H1 (cell line): ENCODE measurements around the gene EDN1. TPM values are rescaled to one million over a fixed set of nuclear protein-coding genes. Genes with fewer than 3 reads are reported as not detected.

Experiments used
- CTCF ChIA-PET: fragments of 300-600 bp; sonication (Branson Sonifier 250); formaldehyde crosslinking; loops from one replicate; lab custom pipeline; 2021; ENCODE audit not compliant: partially characterized antibody; lab: Charles Lee
- POLR2A ChIA-PET: fragments of 300-600 bp; sonication (Branson Sonifier 250); formaldehyde crosslinking; loops from one replicate; lab custom pipeline; 2021; ENCODE audit warnings: inconsistent platforms; ENCODE audit not compliant: partially characterized antibody; lab: Charles Lee
- DNase-seq, 2 experiments: peaks; one replicate each; pipeline versions ENCODE4 v3.0.0 to v3.0.0-alpha.2; 2010 to 2022; ENCODE audit warnings: low spot score in 2 of 2, low read depth in 1 of 2, mixed read lengths in 1 of 2
- FAIRE-seq: peaks from 2 replicates; lab custom pipeline; 2011; peaks lifted over from hg19 to GRCh38; lab: Jason Lieb, UNC
- H2AFZ ChIP-seq: 2 replicates; pipeline ENCODE4 v1.8.1; 2012; ENCODE audit warnings: low read length, inconsistent platforms
- H2AK5ac ChIP-seq: 2 replicates; pipeline ENCODE4 v1.6.1; 2013; ENCODE audit warnings: low read depth, low read length
- H2BK120ac ChIP-seq: replicated peaks from 2 replicates; pipeline ENCODE3; 2013; ENCODE audit warnings: low read depth, low read length, inconsistent platforms
- H2BK12ac ChIP-seq: 2 replicates; pipeline ENCODE4 v1.6.1; 2013; ENCODE audit warnings: low read depth, low read length
- H2BK15ac ChIP-seq: 2 replicates; pipeline ENCODE4 v1.6.1; 2013; ENCODE audit warnings: low read length
- H2BK20ac ChIP-seq: 2 replicates; pipeline ENCODE4 v1.6.1; 2013; ENCODE audit warnings: low read length
- H2BK5ac ChIP-seq: 2 replicates; pipeline ENCODE4 v1.6.1; 2013; ENCODE audit warnings: low read depth, low read length
- H3K14ac ChIP-seq: 2 replicates; pipeline ENCODE4 v1.6.1; 2013; ENCODE audit warnings: inconsistent platforms; ENCODE audit not compliant: insufficient read length
- H3K18ac ChIP-seq: 2 replicates; pipeline ENCODE4 v1.6.1; 2013; ENCODE audit warnings: low read length; ENCODE audit errors: extremely low read depth
- H3K23ac ChIP-seq: 2 replicates; pipeline ENCODE4 v1.6.1; 2013; ENCODE audit warnings: inconsistent platforms; ENCODE audit not compliant: insufficient read length
- H3K23me2 ChIP-seq: 2 replicates; pipeline ENCODE4 v1.6.1; 2013; ENCODE audit warnings: low read depth, low read length
- H3K27ac ChIP-seq: 2 replicates; pipeline ENCODE4 v1.6.1; 2011; ENCODE audit warnings: low read depth, low read length, inconsistent platforms
- H3K27me3 ChIP-seq, 4 experiments: replicated peaks in 1 of 4; 1 replicate in 1 of 4; 2 replicates in 3 of 4; pipeline versions ENCODE4 v1.6.1 to v1.8.1; 2011 to 2013; ENCODE audit warnings: low read length in 3 of 4, mild to moderate bottlenecking in 3 of 4, inconsistent platforms in 2 of 4, mixed read lengths in 2 of 4, moderate library complexity in 1 of 4; ENCODE audit not compliant: control insufficient read depth in 3 of 4, insufficient read depth in 3 of 4; ENCODE audit errors: extremely low read depth in 1 of 4
- H3K36me3 ChIP-seq, 4 experiments: 2 replicates each; pipeline versions ENCODE4 v1.6.1 to v1.8.1; 2011 to 2013; ENCODE audit warnings: mild to moderate bottlenecking in 4 of 4, low read length in 3 of 4, moderate library complexity in 2 of 4, control low read depth in 1 of 4, inconsistent platforms in 1 of 4; ENCODE audit not compliant: insufficient read depth in 4 of 4, control insufficient read depth in 2 of 4
- H3K4ac ChIP-seq: replicated peaks from 2 replicates; pipeline ENCODE3; 2013; ENCODE audit warnings: low read length, low read depth, mixed read lengths, inconsistent platforms; ENCODE audit not compliant: insufficient read length
- H3K4me1 ChIP-seq, 4 experiments: replicated peaks in 1 of 4; 1 replicate in 1 of 4; 2 replicates in 3 of 4; pipeline versions ENCODE4 v1.6.1 to v1.8.1; 2011 to 2013; ENCODE audit warnings: low read length in 3 of 4, inconsistent platforms in 2 of 4, mixed read lengths in 1 of 4; ENCODE audit not compliant: insufficient read depth in 4 of 4, control insufficient read depth in 3 of 4
- H3K4me2 ChIP-seq, 2 experiments: 2 replicates each; pipeline versions ENCODE4 v1.6.1 to v1.8.1; 2011 to 2013; ENCODE audit warnings: low read depth in 2 of 2, low read length in 2 of 2, control low read depth in 1 of 2, inconsistent platforms in 1 of 2, mild to moderate bottlenecking in 1 of 2; ENCODE audit not compliant: insufficient read depth in 1 of 2
- H3K4me3 ChIP-seq, 4 experiments: fragments of 200-600, 300-600 bp in 1 of 4; sonication (generic), shearing (Covaris generic), sonication (Bioruptor Twin) in 1 of 4; 2 replicates each; pipeline versions ENCODE4 v1.5.1 to v1.8.1; 2011 to 2016; ENCODE audit warnings: low read length in 4 of 4, low read depth in 3 of 4, control low read depth in 2 of 4, inconsistent platforms in 2 of 4, mild to moderate bottlenecking in 2 of 4, mixed read lengths in 1 of 4, moderate library complexity in 1 of 4; ENCODE audit not compliant: insufficient read depth in 2 of 4; ENCODE audit errors: extremely low read depth in 1 of 4
- H3K56ac ChIP-seq: replicated peaks from 2 replicates; pipeline ENCODE3; 2013; ENCODE audit warnings: low read depth, mild to moderate bottlenecking, mixed read lengths, low read length, inconsistent platforms; ENCODE audit not compliant: insufficient read length
- H3K79me1 ChIP-seq: 2 replicates; pipeline ENCODE4 v1.6.1; 2013; ENCODE audit warnings: low read depth, low read length, control low read depth
- H3K79me2 ChIP-seq, 2 experiments: 2 replicates each; pipeline versions ENCODE4 v1.6.1 to v1.8.1; 2012 to 2013; ENCODE audit warnings: low read length in 2 of 2, mild to moderate bottlenecking in 2 of 2, inconsistent platforms in 1 of 2; ENCODE audit not compliant: insufficient read depth in 2 of 2, control insufficient read depth in 1 of 2
- H3K9ac ChIP-seq, 4 experiments: replicated peaks in 1 of 4; 1 replicate in 1 of 4; 2 replicates in 3 of 4; pipeline versions ENCODE4 v1.6.1 to v1.8.1; 2011 to 2013; ENCODE audit warnings: low read depth in 3 of 4, low read length in 3 of 4, control low read depth in 2 of 4, mild to moderate bottlenecking in 2 of 4, moderate library complexity in 2 of 4, inconsistent platforms in 1 of 4; ENCODE audit errors: extremely low read depth in 1 of 4
- H3K9me3 ChIP-seq, 2 experiments: 2 replicates each; pipeline versions ENCODE4 v1.6.1 to v1.8.1; 2012 to 2013; ENCODE audit warnings: mild to moderate bottlenecking in 2 of 2, moderate library complexity in 2 of 2, control low read depth in 1 of 2, inconsistent platforms in 1 of 2, low read depth in 1 of 2, low read length in 1 of 2, mixed read lengths in 1 of 2; ENCODE audit not compliant: insufficient read depth in 2 of 2
- H4K20me1 ChIP-seq, 2 experiments: replicated peaks in 1 of 2; 2 replicates each; pipeline versions ENCODE3 to v1.8.1; 2011 to 2013; ENCODE audit warnings: inconsistent platforms in 2 of 2, low read length in 2 of 2, mild to moderate bottlenecking in 1 of 2; ENCODE audit not compliant: insufficient read depth in 2 of 2, control insufficient read depth in 1 of 2
- H4K5ac ChIP-seq: 2 replicates; pipeline ENCODE4 v1.6.1; 2013; ENCODE audit warnings: low read length, low read depth, mixed read lengths, inconsistent platforms; ENCODE audit not compliant: insufficient read length
- H4K8ac ChIP-seq: 2 replicates; pipeline ENCODE4 v1.8.0; 2013; ENCODE audit warnings: mild to moderate bottlenecking, moderate library complexity, low read length, inconsistent platforms; ENCODE audit not compliant: insufficient read depth; ENCODE audit errors: extremely low read depth
- H4K91ac ChIP-seq: replicated peaks from 2 replicates; pipeline ENCODE3; 2013; ENCODE audit warnings: low read length, mixed read lengths, inconsistent platforms; ENCODE audit not compliant: insufficient read length
- CBX5 ChIP-seq: fragments of 300-800, 300-1000 bp; sonication (generic); IDR thresholded peaks from 2 replicates; pipeline ENCODE4 v1.7.1; 2016; ENCODE audit warnings: antibody characterized with exemption, low read length, low read depth
- CREB1 ChIP-seq: IDR thresholded peaks from 2 replicates; pipeline ENCODE4 v1.6.1; 2012; ENCODE audit warnings: inconsistent platforms
- EP300 ChIP-seq, 2 experiments: IDR thresholded peaks; 1 replicate in 1 of 2; 2 replicates in 1 of 2; pipeline ENCODE4 v1.6.1; 2011 to 2012; ENCODE audit warnings: low read depth in 2 of 2, low read length in 2 of 2, mild to moderate bottlenecking in 2 of 2, borderline replicate concordance in 1 of 2, inconsistent platforms in 1 of 2, moderate library complexity in 1 of 2
- KDM5A ChIP-seq: fragments of 200-600 bp; IDR thresholded peaks from 2 replicates; pipeline ENCODE4 v1.7.1; 2012; ENCODE audit warnings: mild to moderate bottlenecking, low read length, inconsistent platforms, mixed read lengths
- POLR2A ChIP-seq, 2 experiments: IDR thresholded peaks; 1 replicate in 1 of 2; 2 replicates in 1 of 2; pipeline ENCODE4 v1.6.1; 2011; ENCODE audit warnings: low read depth in 2 of 2, low read length in 2 of 2, mild to moderate bottlenecking in 2 of 2; ENCODE audit errors: control extremely low read depth in 1 of 2
- SRF ChIP-seq: IDR thresholded peaks from 2 replicates; pipeline ENCODE4 v1.6.1; 2011; ENCODE audit warnings: mild to moderate bottlenecking, low read depth, low read length, moderate library complexity
- TCF12 ChIP-seq: IDR thresholded peaks from 2 replicates; pipeline ENCODE4 v1.6.1; 2011; ENCODE audit warnings: low read depth, mild to moderate bottlenecking, low read length
- WGBS, 2 experiments: shearing (Covaris generic) in 1 of 2; methylation state at CpG; one replicate each; pipeline versions ENCODE4 v1.1.6 to v1.1.7; 2013 to 2015; ENCODE audit warnings: low lambda C conversion rate in 2 of 2, mixed read lengths in 2 of 2, inconsistent platforms in 1 of 2, low coverage in 1 of 2, missing lambda C conversion rate in 1 of 2; ENCODE audit not compliant: insufficient replicate concordance in 2 of 2, insufficient coverage in 1 of 2, insufficient read length in 1 of 2; ENCODE audit errors: extremely low coverage in 1 of 2, missing lambda C conversion rate in 1 of 2; 5-methylcytosine and 5-hydroxymethylcytosine counted together
- polyA plus RNA-seq, 7 experiments: library from polyadenylated mRNA; depleted of rRNA in 3 of 7; stranded (reverse) in 5 of 7; unstranded in 2 of 7; fragments of >200 nt in 5 of 7; fragments of 200-250 nt in 2 of 7; gene quantifications; 1 replicate in 5 of 7; 2 replicates in 1 of 7; 4 replicates in 1 of 7; pipeline versions ENCODE4 v1.2.1 to v1.2.3, GENCODE V29; 2011 to 2013; ENCODE audit warnings: missing spikeins in 2 of 7, mixed read lengths in 2 of 7
- total RNA-seq: library from RNA; stranded (reverse); fragmentation: NEBNext Ultra II Directional; extraction: Animal tissue kit (Norgen Biotek cat#: 25700); gene quantifications from 2 replicates; pipeline ENCODE4 v1.2.1, GENCODE V29; 2021

EDN1 gene
- total and polyA plus RNA-seq, 2 of the 8 experiments (the other 6 are each of a cell fraction or from before 2014, with no cell fraction given), result 0.23 to 1.1 TPM

DNA sequence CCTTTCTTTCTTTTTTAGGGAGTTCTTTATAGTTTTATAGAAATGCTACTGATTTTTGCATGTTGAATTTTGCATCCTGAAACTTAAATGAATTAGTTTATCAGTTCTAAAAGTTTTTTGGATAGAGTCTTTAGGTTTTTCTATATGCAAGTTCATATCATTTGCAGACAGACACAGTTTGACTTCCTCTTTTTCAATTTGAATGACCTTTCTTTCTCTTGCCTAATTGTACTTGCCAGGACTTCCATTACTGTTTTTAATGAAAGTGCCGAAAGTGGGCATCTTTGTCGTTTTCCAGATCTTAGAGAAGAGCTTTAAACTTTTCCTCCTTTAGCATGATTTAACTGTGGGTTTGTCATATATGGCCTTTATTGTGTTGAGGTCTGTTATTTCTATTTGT is 21.1 kb upstream of the EDN1 start:
- H4K8ac ChIP-seq, result no peak overlapping the region
- ChIA-PET CTCF (interaction anchor here (0.6 to 0.9 kb wide), 2 partner anchors 21 to 77 kb away, joined by 3 read pairs; partner anchors contain the start of gene EDN1), POLR2A (no interaction called here)
- H3K79me2 ChIP-seq, result no peaks in the 10 kb centered on the region
- no peak overlapping the region for H2AFZ ChIP-seq
- no peaks in the 10 kb centered on the region for H3K23me2 ChIP-seq
- H3K79me1 ChIP-seq, result no peaks in the 10 kb centered on the region
- no peaks in the 10 kb centered on the region for H3K9me3 ChIP-seq
- DNase-seq (no peak), FAIRE-seq (no peak)
- no peak overlapping the region for H2BK12ac ChIP-seq
- H2BK120ac ChIP-seq, result no peak overlapping the region
- no peak overlapping the region for H3K27ac ChIP-seq
- no peak overlapping the region for H2BK15ac ChIP-seq
- H3K4me3 ChIP-seq, result no peak overlapping the region
- 86% methylated on average over 2 of the region's 2 CpGs; no CpG with 5 or more reads in 1 of the 2 experiments for WGBS, 2 experiments
- H3K18ac ChIP-seq, result no peak overlapping the region
- H3K27me3 ChIP-seq, result no peaks in the 10 kb centered on the region
- H4K20me1 ChIP-seq, result no peaks in the 10 kb centered on the region
- TF ChIP-seq CREB1 (no peak), TCF12 (no peak), CBX5 (no peak), KDM5A (no peak), POLR2A (IDR thresholded peaks at IDR 0.05; ENCODE audit: control extremely low read depth in 1 of 2, low read depth in 2 of 2, low read length in 2 of 2) (no peak), EP300 (IDR thresholded peaks at IDR 0.05; ENCODE audit: borderline replicate concordance in 1 of 2, low read depth in 2 of 2, low read length in 2 of 2) (no peak), SRF (no peak)
- H4K5ac ChIP-seq, result no peak overlapping the region
- H3K23ac ChIP-seq, result no peak overlapping the region
- no peaks in the 10 kb centered on the region for H3K36me3 ChIP-seq
- H2BK5ac ChIP-seq, result no peak overlapping the region
- H3K4me1 ChIP-seq, result no peaks in the 10 kb centered on the region
- no peak overlapping the region for H3K56ac ChIP-seq
- no peak overlapping the region for H3K4ac ChIP-seq
- H3K4me2 ChIP-seq, result no peak overlapping the region
- H2AK5ac ChIP-seq, result no peak overlapping the region
- H3K14ac ChIP-seq, result no peak overlapping the region
- H3K9ac ChIP-seq, result no peak overlapping the region
- no peak overlapping the region for H4K91ac ChIP-seq
- no peak overlapping the region for H2BK20ac ChIP-seq
